DLD1 (cell line): ENCODE measurements around the gene TXNL4A.
"Not testable (repeated sequence)": the region's sequence is repeated elsewhere in the genome, so short reads cannot be mapped to it uniquely, and the experiment has no call there.

Experiments used
- in situ Hi-C: cut with HindIII; loops from 2 replicates; pipeline ENCODE4 v1.10.0; 2017; ENCODE audit warnings: low sequenced_read_pairs

TXNL4A gene

GRCh38 chr18:79965119-79965902 is 23.1 kb downstream of the TXNL4A start:
- in situ Hi-C loops: no loop called here

GRCh38 chr18:79964330-79965118 is 23.8 kb downstream of the TXNL4A start, which contains the start of gene HSBP1L1:
Gene HSBP1L1 (plus strand): TSS chr18:79964643. CDS start chr18:79964736, 93 bp downstream.
- in situ Hi-C loops: no loop called here

GRCh38 chr18:79963658-79964329 is 24.6 kb downstream of the TXNL4A start:
- in situ Hi-C loops: no loop called here

- in situ Hi-C loops: no loop called here
These were observed 25.3 kb downstream of the TXNL4A start for GRCh38 chr18:79962835-79963657.

GRCh38 chr18:79962311-79962710 is 26.1 kb downstream of the TXNL4A start:
- in situ Hi-C loops: no loop called here

- in situ Hi-C loops: no loop called here
These were observed 26.7 kb downstream of the TXNL4A start for GRCh38 chr18:79961527-79962291.

- in situ Hi-C loops: no loop called here
These were observed 27.3 kb downstream of the TXNL4A start for GRCh38 chr18:79960921-79961526.

GRCh38 chr18:79960161-79960801 is 28.1 kb downstream of the TXNL4A start:
- in situ Hi-C loops: not testable (repeated sequence)

- in situ Hi-C loops: no loop called here
These were observed 29.4 kb downstream of the TXNL4A start for GRCh38 chr18:79958981-79959380.

- in situ Hi-C loops: no loop called here
These were observed 32.1 kb downstream of the TXNL4A start for GRCh38 chr18:79956276-79956675.

- in situ Hi-C loops: no loop called here
These were observed 32.9 kb downstream of the TXNL4A start for GRCh38 chr18:79955302-79956075.

- in situ Hi-C loops: no loop called here
These were observed 33.6 kb downstream of the TXNL4A start for GRCh38 chr18:79954791-79955190.

- in situ Hi-C loops: no loop called here
These were observed 34.3 kb downstream of the TXNL4A start for GRCh38 chr18:79953971-79954651.

- in situ Hi-C loops: no loop called here
These were observed 35.3 kb downstream of the TXNL4A start for GRCh38 chr18:79952996-79953559.

- in situ Hi-C loops: no loop called here
These were observed 35.8 kb downstream of the TXNL4A start for GRCh38 chr18:79952456-79952995.

GRCh38 chr18:79951545-79952455 is 36.6 kb downstream of the TXNL4A start, which contains the start of gene SLC66A2:
Gene SLC66A2 (minus strand): TSS chr18:79951653. CDS start chr18:79950926, 727 bp downstream.
- in situ Hi-C loops: no loop called here
